Stomach smooth muscle (tissue), 2 donors: ENCODE results near the gene TMEM109.

Source experiments
- H3K27ac ChIP-seq: one replicate; pipeline ENCODE4 v1.7.0; 2013; ENCODE audit warnings: mild to moderate bottlenecking, low read length, inconsistent platforms
- H3K27me3 ChIP-seq, 2 donors: one replicate each; pipeline ENCODE4 v1.7.0; 2013; ENCODE audit warnings: low read length in 2 of 2; ENCODE audit not compliant: insufficient read depth in 2 of 2, control insufficient read depth in 1 of 2
- H3K36me3 ChIP-seq, 2 donors: one replicate each; pipeline ENCODE4 v1.7.0; 2013; ENCODE audit warnings: low read length in 2 of 2; ENCODE audit not compliant: control insufficient read depth in 2 of 2, insufficient read depth in 2 of 2
- H3K4me1 ChIP-seq: one replicate; pipeline ENCODE4 v1.7.0; 2013; ENCODE audit warnings: low read length; ENCODE audit not compliant: control insufficient read depth, insufficient read depth
- H3K4me3 ChIP-seq, 2 donors: one replicate each; pipeline ENCODE4 v1.7.0; 2013; ENCODE audit warnings: low read length in 2 of 2
- H3K9ac ChIP-seq, 2 donors: one replicate each; pipeline ENCODE4 v1.7.0; 2013; ENCODE audit warnings: low read length in 2 of 2, mild to moderate bottlenecking in 1 of 2
- H3K9me3 ChIP-seq, 2 donors: one replicate each; pipeline ENCODE4 v1.7.0; 2013; ENCODE audit warnings: low read length in 2 of 2; ENCODE audit not compliant: control insufficient read depth in 2 of 2
- donor health status: healthy.
- donor health status: Pancreatic carcinoma.

Gene TMEM109

DNA sequence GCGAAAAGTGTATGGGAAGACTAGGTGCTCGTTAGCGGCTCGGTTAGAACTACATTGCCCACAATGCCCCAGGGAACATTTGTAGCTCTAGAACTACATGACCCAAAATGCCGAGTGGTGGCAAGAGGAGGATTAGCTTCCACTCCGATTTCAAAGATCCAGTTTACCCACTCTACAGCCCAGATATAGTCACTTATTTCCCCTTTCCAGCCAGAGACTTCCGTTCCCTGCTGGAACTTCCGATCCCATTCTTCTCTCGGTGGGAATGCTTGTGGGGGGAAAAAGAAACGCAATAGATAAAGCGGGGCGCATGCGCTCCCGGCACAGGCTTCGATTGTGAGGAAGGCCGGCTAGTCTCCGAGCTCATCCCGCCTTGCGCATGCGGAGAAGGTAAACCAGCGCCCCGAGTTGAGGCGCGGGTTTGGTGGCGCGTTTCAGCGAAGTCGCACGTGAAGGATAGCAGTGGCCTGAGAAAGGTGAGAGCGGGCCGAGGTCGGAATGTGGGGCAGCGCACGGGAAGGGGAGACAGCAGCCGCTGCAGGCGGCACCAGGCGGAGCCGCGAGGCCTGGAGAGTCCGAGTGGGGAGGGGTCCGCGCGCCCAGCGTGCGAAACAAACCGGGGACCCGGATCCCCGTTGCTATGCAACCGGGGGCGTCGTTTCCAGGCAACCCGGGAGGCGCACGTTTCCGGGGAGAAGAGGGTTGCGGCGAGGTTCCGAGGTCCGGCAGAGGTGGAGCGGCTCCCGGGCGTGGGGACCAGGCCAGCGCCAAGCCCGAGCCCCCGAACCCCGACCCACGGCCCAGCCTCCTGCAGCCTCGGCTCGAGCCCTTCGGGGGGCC lies at the start of gene TMEM109:
Gene TMEM109, plus strand, starts transcription at position 366 of the 840 bp plus-strand sequence. CDS start 5,536 bp downstream, outside the sequence.
- H3K4me1 ChIP-seq = peaks cover 34% of the 10 kb centered on the region
- H3K36me3 ChIP-seq = no peaks in the 10 kb centered on the region
- H3K9me3 ChIP-seq = no peaks in the 10 kb centered on the region

DNA sequence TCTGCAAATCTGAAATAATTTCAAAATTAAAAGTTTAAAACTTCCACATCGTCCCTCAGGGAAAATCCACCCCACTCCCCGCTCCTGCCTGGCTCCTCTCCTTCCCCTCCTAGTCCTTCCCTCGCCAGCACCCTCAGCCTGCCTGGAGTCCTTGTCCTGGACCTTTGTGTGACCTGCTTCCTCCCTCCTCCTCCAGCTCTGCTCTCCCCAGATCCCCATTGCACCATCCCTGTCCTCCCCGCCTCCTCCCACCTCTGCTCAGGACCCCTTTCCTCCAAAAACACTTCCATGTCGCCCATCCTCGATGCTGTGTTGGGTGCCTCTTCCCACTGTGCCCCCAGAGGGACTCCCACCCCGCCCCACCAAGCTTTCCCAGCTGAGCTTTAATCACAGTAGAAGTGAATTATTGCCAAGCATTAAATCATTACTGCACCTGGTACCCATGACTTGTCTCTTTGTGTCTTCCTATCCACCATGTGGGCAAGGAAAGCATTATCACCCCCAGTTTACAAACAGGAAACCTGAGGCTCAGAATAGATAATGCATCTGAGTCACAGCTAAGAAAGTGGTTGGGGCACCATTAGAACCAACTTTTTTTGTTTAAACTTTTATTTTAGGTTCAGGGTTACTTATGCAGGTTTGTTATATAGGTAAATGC lies 49.0 kb upstream of the TMEM109 start:
- H3K36me3 ChIP-seq = no peaks in the 10 kb centered on the region
- H3K9ac ChIP-seq = no peak overlapping the region
- H3K9me3 ChIP-seq = no peaks in the 10 kb centered on the region
- H3K27ac ChIP-seq = no peak overlapping the region
- H3K4me1 ChIP-seq = no peaks in the 10 kb centered on the region
- H3K4me3 ChIP-seq = no peak overlapping the region
- peaks cover 3 to 9% of the 10 kb centered on the region in 2 donors for H3K27me3 ChIP-seq

More for the DNA sequence above, at the start of gene TMEM109:
- H3K9ac ChIP-seq = peak within 1 kb of the TSS; percentile 99 to 100
- peak within 1 kb of the TSS; percentile 89 to 92 for H3K4me3 ChIP-seq
- H3K27ac ChIP-seq = peak within 1 kb of the TSS; percentile 97
- peaks cover 3% of the 10 kb centered on the region in 2 donors for H3K27me3 ChIP-seq

GRCh38 chr11:60866911-60867870 lies 46.8 kb upstream of the TMEM109 start, which contains the start of gene ZP1:
Gene ZP1, plus strand, starts transcription at chr11:60867542. Its CDS starts 20 bp downstream, at chr11:60867562.
- no peak within 1 kb of the TSS for H3K27ac ChIP-seq
- H3K4me1 ChIP-seq = peaks cover under 1% of the 10 kb centered on the region
- no peaks in the 10 kb centered on the region for H3K9me3 ChIP-seq
- no peak within 1 kb of the TSS for H3K4me3 ChIP-seq
- peaks cover 3 to 12% of the 10 kb centered on the region in 2 donors for H3K27me3 ChIP-seq
- H3K36me3 ChIP-seq = no peaks in the 10 kb centered on the region
- H3K9ac ChIP-seq = no peak within 1 kb of the TSS

DNA sequence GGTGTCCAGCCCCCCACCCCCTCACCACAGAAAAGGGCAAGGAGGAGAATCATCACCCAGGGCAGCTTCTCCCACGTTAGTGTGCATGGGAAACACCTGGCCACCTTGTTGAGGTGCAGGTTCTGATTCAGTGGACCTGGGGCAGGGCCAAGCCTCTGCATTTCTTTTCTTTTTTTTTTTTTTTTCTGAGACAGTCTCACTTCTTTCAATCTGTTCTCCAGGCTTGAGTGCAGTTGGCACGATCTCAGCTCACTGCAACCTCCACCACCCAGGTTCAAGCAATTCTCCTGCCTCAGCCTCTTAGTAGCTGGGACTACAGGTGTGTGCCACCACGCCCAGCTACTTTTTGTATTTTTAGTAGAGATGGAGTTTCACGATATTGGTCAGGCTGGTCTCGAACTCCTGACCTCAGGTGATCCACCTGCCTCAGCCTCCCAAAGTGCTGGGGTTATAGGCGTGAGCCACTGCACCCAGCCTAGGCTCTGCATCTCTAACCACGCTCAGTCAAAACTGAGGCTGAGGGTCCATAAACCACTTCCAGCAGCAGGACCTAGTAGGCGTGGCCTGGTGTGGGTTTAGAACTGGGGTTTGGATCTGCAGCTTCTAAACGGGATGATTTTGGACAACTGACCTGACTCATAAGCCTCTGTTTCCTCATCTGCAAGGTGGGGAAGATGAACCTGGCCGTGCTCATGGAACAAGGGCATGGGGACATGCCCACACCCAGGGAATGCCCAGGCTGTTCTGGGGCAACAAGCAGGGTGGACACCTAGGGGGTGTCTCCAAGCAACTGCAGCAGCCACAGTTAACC lies 45.9 kb upstream of the TMEM109 start:
- Histone ChIP-seq H3K4me1 (peaks cover 5% of the 10 kb centered on the region), H3K27ac (no peak overlapping the region), H3K4me3 (no peak overlapping the region), H3K9ac (no peak overlapping the region), H3K27me3 (peaks cover 3 to 12% of the 10 kb centered on the region in 2 donors), H3K9me3 (no peaks in the 10 kb centered on the region), H3K36me3 (no peaks in the 10 kb centered on the region)

GRCh38 chr11:60868682-60869450 lies 45.1 kb upstream of the TMEM109 start:
- Histone ChIP-seq H3K4me3 (no peak overlapping the region), H3K36me3 (no peaks in the 10 kb centered on the region), H3K9me3 (no peaks in the 10 kb centered on the region), H3K9ac (no peak overlapping the region), H3K27me3 (peaks cover 3 to 12% of the 10 kb centered on the region in 2 donors), H3K4me1 (peaks cover 5% of the 10 kb centered on the region), H3K27ac (no peak overlapping the region)

DNA sequence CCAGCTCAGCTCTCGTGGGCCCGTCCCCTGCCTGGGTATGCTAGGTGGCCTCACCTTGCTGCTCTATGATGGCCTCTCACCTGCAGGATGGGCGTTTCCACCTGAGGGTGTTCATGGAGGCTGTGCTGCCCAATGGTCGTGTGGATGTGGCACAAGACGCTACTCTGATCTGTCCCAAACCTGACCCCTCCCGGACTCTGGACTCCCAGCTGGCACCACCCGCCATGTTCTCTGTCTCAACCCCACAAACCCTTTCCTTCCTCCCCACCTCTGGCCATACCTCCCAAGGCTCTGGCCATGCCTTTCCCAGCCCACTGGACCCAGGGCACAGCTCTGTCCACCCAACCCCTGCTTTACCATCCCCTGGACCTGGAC lies 44.5 kb upstream of the TMEM109 start:
- peaks cover 5% of the 10 kb centered on the region for H3K4me1 ChIP-seq

GRCh38 chr11:60870276-60870675 lies 43.7 kb upstream of the TMEM109 start:
- H3K4me3 ChIP-seq = no peak overlapping the region
- H3K9ac ChIP-seq = no peak overlapping the region
- H3K27me3 ChIP-seq = peaks cover 3 to 12% of the 10 kb centered on the region in 2 donors
- H3K9me3 ChIP-seq = no peaks in the 10 kb centered on the region
- peaks cover 5% of the 10 kb centered on the region for H3K4me1 ChIP-seq
- no peak overlapping the region for H3K27ac ChIP-seq
- H3K36me3 ChIP-seq = no peaks in the 10 kb centered on the region

More for the DNA sequence above, 44.5 kb upstream of the TMEM109 start:
- Histone ChIP-seq H3K9ac (no peak overlapping the region), H3K9me3 (no peaks in the 10 kb centered on the region), H3K27me3 (peaks cover 3 to 12% of the 10 kb centered on the region in 2 donors), H3K4me3 (no peak overlapping the region), H3K27ac (no peak overlapping the region), H3K36me3 (no peaks in the 10 kb centered on the region)

DNA sequence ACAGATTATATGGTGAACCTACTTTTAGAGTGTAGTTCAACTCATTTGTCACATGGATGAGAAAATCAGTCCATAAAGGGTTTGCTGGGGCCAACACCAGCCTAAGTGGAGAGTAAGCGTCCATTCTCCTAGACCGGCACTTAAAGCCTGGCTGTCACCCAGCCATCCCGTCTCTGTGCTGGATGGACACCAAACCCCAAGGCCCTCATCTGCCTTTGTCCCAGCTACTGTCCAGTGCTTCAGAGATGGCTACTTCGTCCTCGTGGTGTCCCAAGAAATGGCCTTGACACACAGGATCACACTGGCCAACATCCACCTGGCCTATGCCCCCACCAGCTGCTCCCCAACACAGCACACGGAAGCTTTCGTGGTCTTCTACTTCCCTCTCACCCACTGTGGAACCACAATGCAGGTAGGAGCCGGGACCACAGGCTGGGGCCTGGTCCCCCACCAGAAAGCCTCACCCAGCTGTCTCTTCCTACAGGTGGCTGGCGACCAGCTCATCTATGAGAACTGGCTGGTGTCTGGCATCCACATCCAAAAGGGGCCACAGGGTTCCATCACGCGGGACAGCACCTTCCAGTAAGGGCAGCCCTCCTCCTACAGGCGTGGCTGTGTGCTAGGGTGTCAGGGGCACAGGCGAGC lies 43.1 kb upstream of the TMEM109 start:
- Histone ChIP-seq H3K27ac (no peak overlapping the region), H3K9ac (no peak overlapping the region)

More for the DNA sequence above, 43.1 kb upstream of the TMEM109 start:
- Histone ChIP-seq H3K4me1 (peaks cover 5% of the 10 kb centered on the region), H3K4me3 (no peak overlapping the region), H3K36me3 (no peaks in the 10 kb centered on the region), H3K27me3 (peaks cover 3 to 12% of the 10 kb centered on the region in 2 donors), H3K9me3 (no peaks in the 10 kb centered on the region)
